Ramos (cell line): ENCODE data around the gene DDAH1.

Experiments used
- in situ Hi-C: fragments of 300-500 bp; cut with MboI; formaldehyde crosslinking; loops from one replicate; pipeline ENCODE4 v1.14.3; 2022; ENCODE audit warnings: low sequenced_read_pairs; ENCODE audit not compliant: unreplicated experiment

Gene DDAH1

GRCh38 chr1:85283475-85284199, 181.3 kb downstream of the DDAH1 start:
- in situ Hi-C loops = no loop called here

- in situ Hi-C loops = no loop called here
These were observed 182.5 kb downstream of the DDAH1 start for GRCh38 chr1:85282424-85282823.

- in situ Hi-C loops = no loop called here
These were observed 184.3 kb downstream of the DDAH1 start for GRCh38 chr1:85280636-85281035.

- in situ Hi-C loops = no loop called here
These were observed 185.4 kb downstream of the DDAH1 start for GRCh38 chr1:85279458-85280080.

- in situ Hi-C loops = no loop called here
These were observed 186.1 kb downstream of the DDAH1 start for GRCh38 chr1:85278853-85279314.

- in situ Hi-C loops = no loop called here
These were observed 187.2 kb downstream of the DDAH1 start for GRCh38 chr1:85277802-85278201.

- in situ Hi-C loops = no loop called here
These were observed 187.8 kb downstream of the DDAH1 start for GRCh38 chr1:85276978-85277639.

- in situ Hi-C loops = no loop called here
These were observed 188.6 kb downstream of the DDAH1 start, which contains the start of gene BCL10 for GRCh38 chr1:85276215-85276977. Gene BCL10, minus strand, starts transcription at chr1:85276632. Its CDS starts 280 bp downstream, at chr1:85276352.

GRCh38 chr1:85275701-85276214, 189.2 kb downstream of the DDAH1 start:
- in situ Hi-C loops = no loop called here

GRCh38 chr1:85274969-85275453, 189.9 kb downstream of the DDAH1 start:
- in situ Hi-C loops = loop anchor here (25.0 kb wide), 1 partner anchor 588 kb away; the partner anchor contains the start of gene SSX2IP

GRCh38 chr1:85273397-85273796, 191.6 kb downstream of the DDAH1 start:
- in situ Hi-C loops = loop anchor here (25.0 kb wide), 1 partner anchor 586 kb away; the partner anchor contains the start of gene SSX2IP

GRCh38 chr1:85268801-85269585, 196.0 kb downstream of the DDAH1 start:
- in situ Hi-C loops = loop anchor here (25.0 kb wide), 1 partner anchor 582 kb away; the partner anchor contains the start of gene SSX2IP
